ENCODE data around the gene PKDCC.
A peak's percentile ranks its signal among the peaks of the same experiment; 100 is the strongest.

The PKDCC gene

DNA sequence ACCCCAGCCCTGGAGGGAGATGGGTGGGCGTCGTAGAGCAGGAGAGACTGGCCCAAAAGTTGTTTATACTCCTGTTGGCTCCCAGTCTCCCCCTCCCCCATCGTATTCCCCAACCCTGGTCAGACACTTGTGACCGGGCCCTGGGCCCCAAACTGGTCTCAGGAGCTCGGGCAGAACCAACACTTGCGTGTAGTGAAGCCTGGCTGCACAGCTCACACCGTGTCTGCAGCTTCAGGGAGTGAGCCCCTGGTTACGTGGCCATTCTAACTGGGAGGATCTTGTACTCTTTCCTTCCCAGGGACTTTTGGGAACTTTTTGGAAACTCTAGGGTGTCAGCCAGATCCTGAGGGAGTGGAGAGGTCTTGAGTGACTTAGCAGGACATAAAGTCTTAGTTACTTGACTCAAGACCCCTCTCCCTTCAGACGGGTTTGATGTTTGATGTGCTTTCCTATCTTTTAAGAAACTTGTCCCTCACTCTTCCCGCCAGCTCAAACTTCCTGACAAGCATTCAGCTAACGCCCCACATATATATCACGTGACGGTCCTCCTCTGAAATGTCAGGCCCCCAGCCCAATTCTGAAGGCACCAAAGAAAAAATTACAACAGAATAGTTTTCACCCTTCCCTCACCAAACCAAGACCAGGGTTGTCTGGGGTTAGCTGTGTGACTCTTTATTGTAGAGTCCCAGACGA lies 2.3 kb downstream of the PKDCC start:
- H4K5ac ChIP-seq (ENCODE audit: low read length): no peak overlapping the region
- H3K27ac ChIP-seq (ENCODE audit: low read depth, low read length): no peak overlapping the region
- H3K56ac ChIP-seq (ENCODE audit: low read length): peak overlapping the region; percentile 10
- H3K18ac ChIP-seq (ENCODE audit: low read length): no peak overlapping the region
- peaks cover 33% of the 10 kb centered on the region for H3K4me1 ChIP-seq (ENCODE audit: control insufficient read depth, low read depth, low read length)
- no peak overlapping the region for H4K8ac ChIP-seq (ENCODE audit: low read depth, low read length)
- H3K36me3 ChIP-seq (ENCODE audit: control insufficient read depth, insufficient read depth, low read length): no peaks in the 10 kb centered on the region
- H3K23ac ChIP-seq (ENCODE audit: low read length): no peak overlapping the region
- no peak overlapping the region for H2AK5ac ChIP-seq (ENCODE audit: low read length)
- no peak overlapping the region for H2BK5ac ChIP-seq (ENCODE audit: low read length)
- H3K4ac ChIP-seq (ENCODE audit: low read depth, low read length): no peak overlapping the region
- peaks cover 4% of the 10 kb centered on the region for H3K27me3 ChIP-seq (ENCODE audit: insufficient read depth, low read length, poor library complexity)
- peaks cover 7% of the 10 kb centered on the region for H3K79me1 ChIP-seq (ENCODE audit: low read length)
- peak overlapping the region; percentile 89 for H3K9ac ChIP-seq (ENCODE audit: low read length)
- H3K4me3 ChIP-seq (ENCODE audit: low read length): no peak overlapping the region
- H2BK120ac ChIP-seq (ENCODE audit: low read depth, low read length): no peak overlapping the region
- H3K4me2 ChIP-seq (ENCODE audit: low read length): no peak overlapping the region
- DNase-seq: no peak
- H2BK15ac ChIP-seq (replicated peaks; ENCODE audit: low read depth): no peak overlapping the region
- no CpG with 5 or more reads among the region's 14 CpGs for WGBS (ENCODE audit: extremely low coverage, insufficient coverage, low lambda C conversion rate)
- peaks cover 2% of the 10 kb centered on the region for H3K79me2 ChIP-seq (ENCODE audit: control insufficient read depth, insufficient read depth, low read length)

DNA sequence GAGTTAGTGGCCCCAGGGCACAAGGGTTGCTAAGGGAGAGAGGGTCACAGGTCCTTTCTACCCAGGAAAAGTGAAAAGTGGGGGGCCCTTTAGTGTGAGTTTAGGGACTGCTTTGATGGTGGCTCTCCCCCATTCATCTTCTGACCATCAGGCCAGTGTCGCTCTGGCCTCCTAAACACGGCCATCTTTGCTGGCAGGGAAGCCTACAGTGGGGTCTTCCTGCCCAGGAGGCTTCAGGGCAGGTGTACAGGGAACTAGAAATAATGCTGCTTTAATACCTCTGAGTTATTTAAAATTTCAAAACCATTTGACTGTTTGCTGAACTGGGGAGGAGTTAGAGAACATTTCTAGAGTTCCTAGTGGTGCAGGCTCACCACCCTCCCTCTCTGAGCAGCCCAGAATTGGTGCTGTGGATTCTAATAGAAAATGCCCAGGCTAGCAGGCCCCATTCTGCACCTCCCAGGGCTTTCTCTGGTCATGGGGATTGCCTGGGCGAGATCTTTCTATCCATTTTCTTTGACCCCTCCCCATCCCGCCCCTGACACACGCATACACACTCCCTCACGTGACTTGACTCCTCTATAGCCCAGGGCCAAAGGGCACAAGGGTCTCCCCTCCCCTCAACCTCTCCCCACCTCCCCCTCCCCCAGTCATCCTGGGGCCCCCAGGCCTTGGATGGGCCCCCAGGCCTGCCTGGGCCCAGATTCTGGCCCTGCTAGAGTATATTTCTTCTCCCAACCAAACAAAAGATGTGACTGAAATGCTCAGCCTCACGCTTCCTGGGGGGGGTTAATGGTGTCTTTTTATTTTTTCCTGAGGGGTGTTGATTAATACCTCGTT lies 3.1 kb downstream of the PKDCC start:
- H3K9ac ChIP-seq (ENCODE audit: low read length): peak overlapping the region; percentile 17
- H3K56ac ChIP-seq (ENCODE audit: low read length): peak overlapping the region; percentile 34
- H3K18ac ChIP-seq (ENCODE audit: low read length): peak overlapping the region; percentile 33
- H4K5ac ChIP-seq (ENCODE audit: low read length): no peak overlapping the region
- no peak overlapping the region for H2BK120ac ChIP-seq (ENCODE audit: low read depth, low read length)
- peaks cover 7% of the 10 kb centered on the region for H3K79me1 ChIP-seq (ENCODE audit: low read length)
- H3K36me3 ChIP-seq (ENCODE audit: control insufficient read depth, insufficient read depth, low read length): no peaks in the 10 kb centered on the region
- H3K23ac ChIP-seq (ENCODE audit: low read length): no peak overlapping the region
- H2BK15ac ChIP-seq (replicated peaks; ENCODE audit: low read depth): no peak overlapping the region
- no peak overlapping the region for H3K27ac ChIP-seq (ENCODE audit: low read depth, low read length)
- no peak overlapping the region for H3K4ac ChIP-seq (ENCODE audit: low read depth, low read length)
- DNase-seq: no peak
- H2AK5ac ChIP-seq (ENCODE audit: low read length): no peak overlapping the region
- no peak overlapping the region for H3K4me2 ChIP-seq (ENCODE audit: low read length)
- H3K27me3 ChIP-seq (ENCODE audit: insufficient read depth, low read length, poor library complexity): peaks cover 4% of the 10 kb centered on the region
- no peak overlapping the region for H2BK5ac ChIP-seq (ENCODE audit: low read length)
- peaks cover 2% of the 10 kb centered on the region for H3K79me2 ChIP-seq (ENCODE audit: control insufficient read depth, insufficient read depth, low read length)
- H4K8ac ChIP-seq (ENCODE audit: low read depth, low read length): no peak overlapping the region
- peaks cover 30% of the 10 kb centered on the region for H3K4me1 ChIP-seq (ENCODE audit: control insufficient read depth, low read depth, low read length)
- no peak overlapping the region for H3K4me3 ChIP-seq (ENCODE audit: low read length)
- WGBS (ENCODE audit: extremely low coverage, insufficient coverage, low lambda C conversion rate): no CpG with 5 or more reads among the region's 8 CpGs

DNA sequence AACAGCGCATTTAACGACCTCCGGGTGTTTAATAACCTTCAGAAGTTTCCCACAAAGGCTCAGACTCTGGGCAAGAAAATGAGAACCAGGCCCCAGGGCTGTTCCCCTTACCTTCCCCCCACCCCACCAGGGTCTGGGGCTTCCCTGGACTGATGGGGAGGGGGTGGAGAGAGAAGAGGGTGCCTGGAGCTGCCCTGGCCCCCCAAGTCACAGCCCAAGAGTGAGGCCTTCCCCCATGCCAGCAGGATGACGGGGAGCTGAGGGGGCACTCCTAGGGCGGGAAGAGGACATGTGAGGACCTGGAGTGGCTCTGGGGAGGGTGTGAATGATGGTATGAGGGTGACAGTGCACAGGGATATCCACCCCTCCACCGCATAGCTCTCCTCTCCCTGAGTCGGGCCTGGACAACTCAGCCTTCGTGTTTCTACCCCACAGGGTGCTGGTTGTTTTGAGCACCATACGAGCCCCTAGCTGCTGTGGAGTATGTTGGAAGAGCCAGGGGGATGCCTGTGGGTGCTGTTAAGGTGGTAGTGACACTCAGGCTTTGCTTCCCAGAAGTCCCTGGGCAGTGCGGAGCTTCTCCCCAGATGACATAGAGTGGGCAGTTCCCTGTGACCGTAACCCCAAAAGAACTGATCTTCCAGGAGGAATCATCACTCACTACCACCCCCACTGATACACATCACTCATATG lies 3.9 kb downstream of the PKDCC start:
- Histone ChIP-seq H3K36me3 (ENCODE audit: control insufficient read depth, insufficient read depth, low read length) (no peaks in the 10 kb centered on the region), H2BK15ac (replicated peaks; ENCODE audit: low read depth) (no peak overlapping the region), H3K18ac (ENCODE audit: low read length) (no peak overlapping the region), H3K79me1 (ENCODE audit: low read length) (peaks cover 7% of the 10 kb centered on the region), H3K79me2 (ENCODE audit: control insufficient read depth, insufficient read depth, low read length) (peaks cover 2% of the 10 kb centered on the region), H2BK5ac (ENCODE audit: low read length) (no peak overlapping the region), H3K4ac (ENCODE audit: low read depth, low read length) (no peak overlapping the region), H3K4me1 (ENCODE audit: control insufficient read depth, low read depth, low read length) (peaks cover 25% of the 10 kb centered on the region), H3K9ac (ENCODE audit: low read length) (no peak overlapping the region), H3K27me3 (ENCODE audit: insufficient read depth, low read length, poor library complexity) (peaks cover 4% of the 10 kb centered on the region), H3K4me3 (ENCODE audit: low read length) (no peak overlapping the region), H2BK120ac (ENCODE audit: low read depth, low read length) (no peak overlapping the region), H4K5ac (ENCODE audit: low read length) (no peak overlapping the region), H4K8ac (ENCODE audit: low read depth, low read length) (no peak overlapping the region), H3K56ac (ENCODE audit: low read length) (peak overlapping the region; percentile 44), H3K4me2 (ENCODE audit: low read length) (no peak overlapping the region), H2AK5ac (ENCODE audit: low read length) (no peak overlapping the region), H3K23ac (ENCODE audit: low read length) (no peak overlapping the region), H3K27ac (ENCODE audit: low read depth, low read length) (no peak overlapping the region)
- no peak for DNase-seq
- WGBS (ENCODE audit: extremely low coverage, insufficient coverage, low lambda C conversion rate): no CpG with 5 or more reads among the region's 11 CpGs

DNA sequence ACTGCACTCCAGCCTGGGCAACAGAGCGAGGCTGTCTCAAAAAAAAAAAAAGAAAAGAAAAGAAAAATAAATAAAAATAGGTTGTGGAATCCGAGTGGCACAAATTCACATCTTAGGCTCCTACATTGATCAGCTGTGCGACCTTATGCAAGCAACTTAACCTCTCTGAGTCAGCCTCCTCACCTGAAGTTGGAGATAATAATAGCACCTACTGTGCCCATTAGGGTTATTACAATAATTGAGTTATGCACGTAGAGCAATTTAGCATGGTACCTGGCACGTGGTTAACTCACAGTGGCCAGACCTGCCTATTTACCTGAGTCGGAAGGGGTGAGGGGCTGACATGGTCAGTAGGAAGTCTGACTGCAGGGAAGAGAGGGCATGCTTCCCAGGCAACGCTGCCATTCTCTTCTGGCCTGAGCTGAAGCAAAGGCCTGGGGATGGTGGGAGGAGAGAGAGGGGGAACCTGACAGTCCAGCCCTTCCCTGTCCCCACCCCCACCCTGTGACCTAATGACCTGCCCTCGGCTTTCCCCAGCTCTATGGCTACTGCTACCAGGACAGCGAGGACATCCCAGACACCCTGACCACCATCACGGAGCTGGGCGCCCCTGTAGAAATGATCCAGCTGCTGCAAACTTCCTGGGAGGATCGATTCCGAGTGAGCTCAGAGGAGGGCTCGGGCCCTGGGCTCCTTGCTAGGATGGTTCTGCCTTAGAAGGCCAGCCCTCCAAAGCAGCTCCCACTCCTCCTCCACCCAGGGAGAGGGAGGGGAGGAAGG lies 5.1 kb downstream of the PKDCC start:
- Histone ChIP-seq H4K8ac (ENCODE audit: low read depth, low read length) (no peak overlapping the region), H3K79me2 (ENCODE audit: control insufficient read depth, insufficient read depth, low read length) (peaks cover 2% of the 10 kb centered on the region), H2BK120ac (ENCODE audit: low read depth, low read length) (no peak overlapping the region), H3K4me3 (ENCODE audit: low read length) (no peak overlapping the region), H4K5ac (ENCODE audit: low read length) (no peak overlapping the region), H3K36me3 (ENCODE audit: control insufficient read depth, insufficient read depth, low read length) (no peaks in the 10 kb centered on the region), H3K9ac (ENCODE audit: low read length) (no peak overlapping the region), H3K23ac (ENCODE audit: low read length) (no peak overlapping the region), H3K4me2 (ENCODE audit: low read length) (no peak overlapping the region), H3K27me3 (ENCODE audit: insufficient read depth, low read length, poor library complexity) (peaks cover 4% of the 10 kb centered on the region), H3K27ac (ENCODE audit: low read depth, low read length) (no peak overlapping the region), H2BK5ac (ENCODE audit: low read length) (no peak overlapping the region), H3K79me1 (ENCODE audit: low read length) (peaks cover 7% of the 10 kb centered on the region), H2BK15ac (replicated peaks; ENCODE audit: low read depth) (no peak overlapping the region), H2AK5ac (ENCODE audit: low read length) (peak overlapping the region; percentile 60), H3K18ac (ENCODE audit: low read length) (no peak overlapping the region), H3K56ac (ENCODE audit: low read length) (peak overlapping the region; percentile 9), H3K4ac (ENCODE audit: low read depth, low read length) (no peak overlapping the region), H3K4me1 (ENCODE audit: control insufficient read depth, low read depth, low read length) (peaks cover 23% of the 10 kb centered on the region)
- DNase-seq: no peak
- WGBS (ENCODE audit: extremely low coverage, insufficient coverage, low lambda C conversion rate): no CpG with 5 or more reads among the region's 14 CpGs

DNA sequence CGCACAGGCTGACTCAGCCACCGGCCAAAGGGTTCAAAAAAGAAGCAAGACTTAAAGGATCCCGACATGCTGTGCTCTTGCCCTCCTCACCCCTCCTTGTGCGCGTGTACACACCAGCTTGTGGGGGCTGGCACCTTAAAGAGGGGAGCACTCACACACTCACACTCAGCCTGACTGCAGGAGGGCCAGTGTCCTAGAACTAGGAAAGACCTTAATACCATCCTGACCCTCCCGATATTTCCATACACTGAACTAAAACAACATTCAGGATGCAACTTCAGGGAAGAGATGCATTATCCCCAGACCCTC lies 5.6 kb downstream of the PKDCC start:
- no peak overlapping the region for H3K27ac ChIP-seq (ENCODE audit: low read depth, low read length)
- H3K4me1 ChIP-seq (ENCODE audit: control insufficient read depth, low read depth, low read length): peaks cover 23% of the 10 kb centered on the region
- no peak overlapping the region for H3K4me3 ChIP-seq (ENCODE audit: low read length)

More for the DNA sequence above, 5.6 kb downstream of the PKDCC start:
- Histone ChIP-seq H2BK120ac (ENCODE audit: low read depth, low read length) (no peak overlapping the region), H4K8ac (ENCODE audit: low read depth, low read length) (no peak overlapping the region), H3K23ac (ENCODE audit: low read length) (peak overlapping the region; percentile 16), H3K79me2 (ENCODE audit: control insufficient read depth, insufficient read depth, low read length) (peaks cover 2% of the 10 kb centered on the region), H2BK5ac (ENCODE audit: low read length) (no peak overlapping the region), H3K27me3 (ENCODE audit: insufficient read depth, low read length, poor library complexity) (peaks cover 4% of the 10 kb centered on the region), H3K36me3 (ENCODE audit: control insufficient read depth, insufficient read depth, low read length) (no peaks in the 10 kb centered on the region), H3K18ac (ENCODE audit: low read length) (no peak overlapping the region), H4K5ac (ENCODE audit: low read length) (no peak overlapping the region), H2AK5ac (ENCODE audit: low read length) (peak overlapping the region; percentile 60), H3K56ac (ENCODE audit: low read length) (no peak overlapping the region), H3K4me2 (ENCODE audit: low read length) (no peak overlapping the region), H3K4ac (ENCODE audit: low read depth, low read length) (no peak overlapping the region), H2BK15ac (replicated peaks; ENCODE audit: low read depth) (no peak overlapping the region), H3K9ac (ENCODE audit: low read length) (no peak overlapping the region), H3K79me1 (ENCODE audit: low read length) (peaks cover 7% of the 10 kb centered on the region)
- DNase-seq: no peak
- WGBS (ENCODE audit: extremely low coverage, insufficient coverage, low lambda C conversion rate): no CpG with 5 or more reads among the region's 6 CpGs
